DND-41 (cell line): ENCODE results near the gene RECK.

Source experiments
- ATAC-seq: fragments of 200-7000 bp; cut with Tn5 transposase; 3 replicates; pipeline ENCODE4 v1.9.1; 2021; ENCODE audit warnings: low read depth; ENCODE audit not compliant: insufficient read depth
- DNase-seq: peaks from one replicate; pipeline ENCODE4 v3.0.0-alpha.2; 2020
- H2AFZ ChIP-seq: 2 replicates; pipeline ENCODE4 v1.6.0; 2012; ENCODE audit warnings: low read depth, low read length
- H3K27ac ChIP-seq: 2 replicates; pipeline ENCODE4 v1.5.1; 2012; ENCODE audit warnings: low read length, inconsistent platforms
- H3K27me3 ChIP-seq: fragments of 200-600 bp; sonication (generic); 2 replicates; pipeline ENCODE4 v1.6.0; 2012; ENCODE audit warnings: low read length, mild to moderate bottlenecking, inconsistent platforms; ENCODE audit not compliant: insufficient read depth, poor library complexity
- H3K36me3 ChIP-seq: 2 replicates; pipeline ENCODE4 v1.5.1; 2012; ENCODE audit warnings: low read length, inconsistent platforms; ENCODE audit not compliant: insufficient read depth
- H3K4me1 ChIP-seq: 2 replicates; pipeline ENCODE4 v1.5.1; 2012; ENCODE audit warnings: mild to moderate bottlenecking, low read length; ENCODE audit not compliant: insufficient read depth
- H3K4me2 ChIP-seq: 2 replicates; pipeline ENCODE4 v1.6.0; 2012; ENCODE audit warnings: mild to moderate bottlenecking, moderate library complexity, low read length, inconsistent platforms; ENCODE audit not compliant: insufficient read depth
- H3K4me3 ChIP-seq, 2 experiments: fragments of 200-600 bp in 1 of 2; shearing (Covaris generic) in 1 of 2; 2 replicates each; pipeline ENCODE4 v1.5.1; 2012 to 2016; ENCODE audit warnings: inconsistent platforms in 2 of 2, low read length in 2 of 2, mild to moderate bottlenecking in 2 of 2, low read depth in 1 of 2, moderate library complexity in 1 of 2
- H3K79me2 ChIP-seq: 2 replicates; pipeline ENCODE4 v1.6.0; 2012; ENCODE audit warnings: low read length, inconsistent platforms; ENCODE audit not compliant: insufficient read depth
- H3K9ac ChIP-seq: 2 replicates; pipeline ENCODE4 v1.6.0; 2012; ENCODE audit warnings: low read depth, mild to moderate bottlenecking, inconsistent platforms, low read length, moderate library complexity
- H3K9me3 ChIP-seq: 2 replicates; pipeline ENCODE4 v1.5.1; 2012; ENCODE audit warnings: low read length, moderate library complexity, mild to moderate bottlenecking, inconsistent platforms; ENCODE audit not compliant: insufficient read depth, severe bottlenecking
- H4K20me1 ChIP-seq: 2 replicates; pipeline ENCODE4 v1.6.0; 2012; ENCODE audit warnings: low read length; ENCODE audit not compliant: insufficient read depth
- EZH2 ChIP-seq: IDR thresholded peaks from 3 replicates; pipeline ENCODE4 v1.6.1; 2012; ENCODE audit warnings: borderline replicate concordance, low read depth, mild to moderate bottlenecking, moderate library complexity, low read length, inconsistent platforms; ENCODE audit not compliant: severe bottlenecking
- TF ChIP-seq, protein P1 (sequence below): IDR thresholded peaks from 2 replicates; pipeline ENCODE4 v1.5.1; 2012; ENCODE audit warnings: borderline replicate concordance, low read length, moderate library complexity, mild to moderate bottlenecking; ENCODE audit not compliant: poor library complexity, severe bottlenecking; ENCODE audit errors: extremely low read depth

Gene RECK

DNA sequence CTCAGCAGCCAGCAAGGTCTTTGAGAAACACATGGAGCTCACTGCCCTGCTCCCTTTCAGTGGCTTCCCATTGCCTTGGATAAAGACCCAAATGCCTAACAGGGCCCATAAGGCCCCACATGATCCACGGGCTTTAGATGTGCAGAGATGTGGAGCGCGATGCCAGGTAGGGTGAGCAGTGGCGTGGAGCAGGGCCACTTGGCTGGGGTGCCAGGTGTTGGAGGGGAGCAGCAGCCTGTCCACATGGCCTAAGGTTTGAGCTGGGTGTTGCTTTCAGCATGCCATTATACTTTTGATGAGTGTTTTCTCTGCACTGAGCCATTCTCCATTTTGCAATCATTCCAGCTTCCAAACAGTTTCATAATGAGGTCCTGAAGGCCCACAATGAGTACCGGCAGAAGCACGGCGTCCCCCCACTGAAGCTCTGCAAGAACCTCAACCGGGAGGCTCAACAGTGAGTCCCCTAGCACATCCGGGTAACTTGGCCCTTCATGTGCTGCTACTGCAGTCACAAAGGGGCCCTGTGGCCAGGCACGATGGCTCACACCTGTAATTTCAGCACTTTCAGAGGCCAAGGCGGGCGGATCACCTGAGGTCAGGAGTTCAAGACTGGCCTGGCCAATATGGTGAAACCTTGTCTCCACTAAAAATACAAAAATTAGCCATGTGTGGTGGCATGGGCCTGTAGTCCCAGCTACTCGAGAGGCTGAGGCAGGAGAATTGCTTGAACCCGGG lies 110.9 kb downstream of the RECK start:
- Histone ChIP-seq H3K36me3 (no peaks in the 10 kb centered on the region), H3K79me2 (no peaks in the 10 kb centered on the region), H3K27me3 (no peaks in the 10 kb centered on the region), H3K4me3 (no peak overlapping the region), H2AFZ (no peak overlapping the region), H3K27ac (no peak overlapping the region), H3K4me1 (peaks cover 26% of the 10 kb centered on the region), H3K9me3 (no peaks in the 10 kb centered on the region), H4K20me1 (no peaks in the 10 kb centered on the region), H3K9ac (no peak overlapping the region), H3K4me2 (no peak overlapping the region)
- ATAC-seq, result no peak
- DNase-seq, result no peak
- no peak for TF ChIP-seq EZH2
- TF ChIP-seq, protein P1, sequence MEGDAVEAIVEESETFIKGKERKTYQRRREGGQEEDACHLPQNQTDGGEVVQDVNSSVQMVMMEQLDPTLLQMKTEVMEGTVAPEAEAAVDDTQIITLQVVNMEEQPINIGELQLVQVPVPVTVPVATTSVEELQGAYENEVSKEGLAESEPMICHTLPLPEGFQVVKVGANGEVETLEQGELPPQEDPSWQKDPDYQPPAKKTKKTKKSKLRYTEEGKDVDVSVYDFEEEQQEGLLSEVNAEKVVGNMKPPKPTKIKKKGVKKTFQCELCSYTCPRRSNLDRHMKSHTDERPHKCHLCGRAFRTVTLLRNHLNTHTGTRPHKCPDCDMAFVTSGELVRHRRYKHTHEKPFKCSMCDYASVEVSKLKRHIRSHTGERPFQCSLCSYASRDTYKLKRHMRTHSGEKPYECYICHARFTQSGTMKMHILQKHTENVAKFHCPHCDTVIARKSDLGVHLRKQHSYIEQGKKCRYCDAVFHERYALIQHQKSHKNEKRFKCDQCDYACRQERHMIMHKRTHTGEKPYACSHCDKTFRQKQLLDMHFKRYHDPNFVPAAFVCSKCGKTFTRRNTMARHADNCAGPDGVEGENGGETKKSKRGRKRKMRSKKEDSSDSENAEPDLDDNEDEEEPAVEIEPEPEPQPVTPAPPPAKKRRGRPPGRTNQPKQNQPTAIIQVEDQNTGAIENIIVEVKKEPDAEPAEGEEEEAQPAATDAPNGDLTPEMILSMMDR, result no peak

DNA sequence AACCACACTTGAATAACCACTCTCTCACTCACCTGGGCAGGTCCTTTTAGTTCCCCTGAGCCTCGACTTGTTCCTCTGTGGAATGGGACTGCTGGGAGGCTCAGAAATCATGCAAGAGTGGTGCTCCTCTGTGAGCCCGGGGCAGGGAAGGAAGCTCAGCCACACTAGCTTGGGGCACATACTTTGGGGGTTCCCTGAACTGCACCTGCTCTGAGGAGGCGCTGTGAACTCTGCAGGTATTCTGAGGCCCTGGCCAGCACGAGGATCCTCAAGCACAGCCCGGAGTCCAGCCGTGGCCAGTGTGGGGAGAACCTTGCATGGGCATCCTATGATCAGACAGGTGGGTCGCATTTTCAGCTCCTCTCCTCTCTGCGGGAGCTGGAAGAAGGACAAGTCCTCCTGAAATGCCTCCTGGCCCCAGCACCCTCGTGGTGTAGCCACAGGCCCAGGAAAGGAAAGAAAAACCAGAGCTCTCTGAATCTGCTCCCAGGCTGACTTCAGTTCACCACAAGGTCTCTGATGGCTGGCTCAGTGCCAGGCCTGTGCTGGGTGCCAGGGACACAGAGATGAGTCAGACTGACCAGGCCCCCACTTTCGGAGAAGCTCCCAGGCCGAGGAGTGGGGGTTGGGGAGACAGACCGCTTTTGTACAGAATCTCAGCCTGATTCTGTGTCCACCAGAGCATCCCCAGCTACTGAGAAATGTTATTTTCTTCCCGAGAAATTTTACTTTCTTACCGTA lies 111.8 kb downstream of the RECK start:
- peak; percentile 27; the same call in 2 of the 3 replicates for ATAC-seq
- no peak overlapping the region for H3K27ac ChIP-seq
- H3K79me2 ChIP-seq, result no peaks in the 10 kb centered on the region
- no peak overlapping the region for H3K4me3 ChIP-seq
- no peak overlapping the region for H3K4me2 ChIP-seq
- no peaks in the 10 kb centered on the region for H3K27me3 ChIP-seq
- no peaks in the 10 kb centered on the region for H3K36me3 ChIP-seq
- H3K9ac ChIP-seq, result no peak overlapping the region
- no peaks in the 10 kb centered on the region for H3K9me3 ChIP-seq
- H3K4me1 ChIP-seq, result peaks cover 27% of the 10 kb centered on the region
- no peaks in the 10 kb centered on the region for H4K20me1 ChIP-seq
- TF ChIP-seq EZH2, result no peak
- TF ChIP-seq, protein P1, result no peak
- no peak overlapping the region for H2AFZ ChIP-seq
- DNase-seq, result peak; percentile 64

DNA sequence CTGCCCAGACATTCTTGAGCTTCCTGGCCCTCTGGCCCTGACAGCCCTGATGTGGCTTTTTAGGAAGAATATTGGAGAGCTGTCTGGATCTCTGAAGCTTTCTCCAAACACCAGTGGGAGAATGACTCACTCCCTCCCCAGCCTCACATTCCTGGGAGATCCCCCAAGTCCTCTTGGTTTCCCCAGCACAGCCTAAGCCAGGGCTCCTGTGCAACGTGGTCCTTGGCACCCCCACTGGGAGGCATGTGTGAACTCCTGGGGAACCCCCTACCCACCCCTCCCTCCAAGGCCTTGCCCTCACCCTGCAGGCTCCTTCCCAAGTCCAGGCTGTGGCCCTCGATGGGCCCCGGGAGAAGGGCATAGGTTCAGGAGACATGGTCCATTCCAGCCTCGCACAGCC lies 112.5 kb downstream of the RECK start:
- Histone ChIP-seq H3K9ac (no peak overlapping the region), H2AFZ (no peak overlapping the region), H3K36me3 (no peaks in the 10 kb centered on the region), H3K27me3 (no peaks in the 10 kb centered on the region), H3K9me3 (no peaks in the 10 kb centered on the region), H3K4me2 (no peak overlapping the region), H3K27ac (no peak overlapping the region), H3K4me1 (peaks cover 27% of the 10 kb centered on the region), H3K79me2 (no peaks in the 10 kb centered on the region), H3K4me3 (no peak overlapping the region), H4K20me1 (no peaks in the 10 kb centered on the region)
- TF ChIP-seq, protein P1, result no peak
- no peak for TF ChIP-seq EZH2
- ATAC-seq (no peak), DNase-seq (no peak)
